ENCODE data around the gene PTGDS.

DNA sequence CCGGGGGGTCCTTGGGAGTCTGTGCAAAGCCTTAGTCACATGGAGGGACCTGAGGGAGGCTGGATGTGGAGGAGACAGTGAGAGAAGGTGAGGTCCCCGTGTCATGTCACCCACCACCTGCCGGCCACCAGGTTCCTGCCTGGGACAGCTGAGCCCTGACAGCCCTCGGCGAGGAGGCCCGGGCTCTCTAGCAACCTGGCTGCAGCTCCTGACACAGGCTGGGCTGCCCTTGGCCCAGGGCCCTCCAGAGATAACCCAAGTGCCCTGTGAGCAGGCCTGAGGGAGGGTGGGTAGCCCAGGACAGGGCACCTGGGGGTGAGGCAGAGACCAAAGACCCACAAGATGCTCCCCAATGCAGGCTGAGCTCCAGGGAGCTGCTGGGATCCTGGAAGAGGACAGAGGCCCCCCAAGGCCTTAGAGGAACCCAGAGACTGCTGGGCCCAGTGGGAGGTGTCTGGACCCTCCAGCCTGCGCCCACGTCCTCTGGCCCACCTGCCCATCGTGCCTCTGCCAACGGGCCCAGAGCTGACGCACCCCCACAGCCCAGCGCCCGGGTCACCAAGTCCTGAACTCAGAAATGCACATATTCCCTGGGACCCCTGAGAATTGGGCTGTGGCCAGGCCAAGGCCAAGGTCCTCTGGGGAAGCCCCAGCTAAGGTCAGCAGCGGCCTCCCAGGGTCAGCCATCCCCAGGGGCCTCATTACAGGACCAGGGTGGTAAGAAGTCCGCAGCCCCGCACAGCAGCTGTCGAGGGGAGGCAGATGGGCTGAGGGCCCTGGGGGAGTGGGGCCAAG lies 8.8 kb upstream of the PTGDS start:
- TF ChIP-seq BHLHE40 (IDR thresholded peaks at IDR 0.05; ENCODE audit: low read length) (no peak), MTA3 (IDR thresholded peaks at IDR 0.05; ENCODE audit: borderline replicate concordance) (no peak), JUND (IDR thresholded peaks at IDR 0.05; ENCODE audit: borderline replicate concordance, low read depth, low read length) (no peak), JUND (tag; IDR thresholded peaks at IDR 0.05; ENCODE audit: borderline replicate concordance, low read depth, low read length) (no peak), ETV6 (IDR thresholded peaks at IDR 0.05; ENCODE audit: borderline replicate concordance in 1 of 2, low read depth in 2 of 2, low read length in 1 of 2) (no peak), ETV6 (CRISPR knock-in tag; IDR thresholded peaks at IDR 0.05; ENCODE audit: borderline replicate concordance) (no peak)
